ENCODE results near the gene RASGRF1. TPM values are rescaled to one million over a fixed set of nuclear protein-coding genes. Genes with fewer than 3 reads are reported as not detected.

RASGRF1 gene
- total and polyA plus RNA-seq, 2 donors (not counting 1 experiment from before 2014, with no cell fraction given) = 1.0 to 9.4 TPM

- no peak overlapping the region for H3K27ac Mint-ChIP-seq
- H3K4me3 ChIP-seq (ENCODE audit: control extremely low read depth in 1 of 5, extremely low read depth in 1 of 5, insufficient read depth in 1 of 5, low read depth in 2 of 5, low read length in 4 of 5) = no peak overlapping the region
- peaks cover 34% of the 10 kb centered on the region for H3K4me1 Mint-ChIP-seq
- H3K9ac ChIP-seq (ENCODE audit: low read length) = no peak overlapping the region
- H3K27me3 Mint-ChIP-seq = no peaks in the 10 kb centered on the region
- peaks cover 11 to 27% of the 10 kb centered on the region in 2 donors for H3K4me1 ChIP-seq (ENCODE audit: control insufficient read depth in 2 of 2, insufficient read depth in 2 of 2, low read length in 2 of 2)
- no peak overlapping the region for H3K4me2 ChIP-seq (replicated peaks; ENCODE audit: low read depth, low read length, poor library complexity, severe bottlenecking)
- TF ChIP-seq CTCF (IDR thresholded peaks at IDR 0.05) (no peak), EZH2 (IDR thresholded peaks at IDR 0.05; ENCODE audit: borderline replicate concordance, insufficient read depth, low read depth, low read length, poor library complexity, severe bottlenecking) (no peak)
- H3K27me3 ChIP-seq (replicated peaks in 1 of 4; ENCODE audit: control extremely low read depth in 1 of 4, control insufficient read depth in 3 of 4, insufficient read depth in 4 of 4, low read length in 3 of 4) = no peaks in the 10 kb centered on the region
- no peaks in the 10 kb centered on the region for H3K36me3 ChIP-seq (replicated peaks in 1 of 2; ENCODE audit: control extremely low read depth in 1 of 2, control insufficient read depth in 1 of 2, extremely low read depth in 1 of 2, insufficient read depth in 2 of 2, low read length in 1 of 2)
- DNase-seq (no peak), ATAC-seq (ENCODE audit: low read depth) (no peak)
- H3K9me3 Mint-ChIP-seq (ENCODE audit: insufficient read depth) = peaks cover under 1% of the 10 kb centered on the region
- no peak overlapping the region for H3K27ac ChIP-seq (ENCODE audit: low read length in 2 of 2)
- no peaks in the 10 kb centered on the region for H3K9me3 ChIP-seq (ENCODE audit: control extremely low read depth in 1 of 3, control insufficient read depth in 2 of 3, insufficient read depth in 1 of 3, low read length in 2 of 3)
- POLR2A ChIA-PET = interaction anchor here (0.9 kb wide), 1 partner anchor 14 kb away, joined by 4 read pairs; no protein-coding TSS in a partner anchor
- no peaks in the 10 kb centered on the region for H4K20me1 ChIP-seq (ENCODE audit: control insufficient read depth, insufficient read depth, low read length, poor library complexity, severe bottlenecking)
- intact Hi-C loops (cut with micrococcal nuclease) = no loop called here
- H2AFZ ChIP-seq (ENCODE audit: insufficient read depth, low read depth, low read length, poor library complexity, severe bottlenecking) = no peak overlapping the region
- H3K4me3 Mint-ChIP-seq = no peak overlapping the region
- no peaks in the 10 kb centered on the region for H3K79me2 ChIP-seq (ENCODE audit: control insufficient read depth, insufficient read depth, low read length)
- CTCF ChIA-PET = interaction anchor here (0.7 to 2.0 kb wide), 3 partner anchors 8 to 111 kb away, joined by 3 to 6 read pairs (median 4); no protein-coding TSS in a partner anchor
- 66% methylated on average over 3 of the region's 4 CpGs for WGBS (ENCODE audit: insufficient coverage)
Measured at GRCh38 chr15:79018960-79019359, 71.6 kb downstream of the RASGRF1 start.

GRCh38 chr15:79017953-79018352 lies 72.6 kb downstream of the RASGRF1 start:
- H3K27ac Mint-ChIP-seq = peak overlapping the region; percentile 61
- Histone ChIP-seq H3K4me3 (ENCODE audit: control extremely low read depth in 1 of 5, extremely low read depth in 1 of 5, insufficient read depth in 1 of 5, low read depth in 2 of 5, low read length in 4 of 5) (no peak overlapping the region), H3K9me3 (ENCODE audit: control extremely low read depth in 1 of 3, control insufficient read depth in 2 of 3, insufficient read depth in 1 of 3, low read length in 2 of 3) (no peaks in the 10 kb centered on the region), H3K79me2 (ENCODE audit: control insufficient read depth, insufficient read depth, low read length) (no peaks in the 10 kb centered on the region), H3K4me2 (replicated peaks; ENCODE audit: low read depth, low read length, poor library complexity, severe bottlenecking) (no peak overlapping the region), H3K9ac (ENCODE audit: low read length) (no peak overlapping the region), H3K27ac (ENCODE audit: low read length in 2 of 2) (peak overlapping the region in 1 of 2 donors; percentile 24), H3K36me3 (replicated peaks in 1 of 2; ENCODE audit: control extremely low read depth in 1 of 2, control insufficient read depth in 1 of 2, extremely low read depth in 1 of 2, insufficient read depth in 2 of 2, low read length in 1 of 2) (no peaks in the 10 kb centered on the region), H3K4me1 (ENCODE audit: control insufficient read depth in 2 of 2, insufficient read depth in 2 of 2, low read length in 2 of 2) (peaks cover 11 to 27% of the 10 kb centered on the region in 2 donors), H3K27me3 (replicated peaks in 1 of 4; ENCODE audit: control extremely low read depth in 1 of 4, control insufficient read depth in 3 of 4, insufficient read depth in 4 of 4, low read length in 3 of 4) (no peaks in the 10 kb centered on the region), H2AFZ (ENCODE audit: insufficient read depth, low read depth, low read length, poor library complexity, severe bottlenecking) (no peak overlapping the region), H4K20me1 (ENCODE audit: control insufficient read depth, insufficient read depth, low read length, poor library complexity, severe bottlenecking) (no peaks in the 10 kb centered on the region)
- intact Hi-C loops (cut with micrococcal nuclease) = no loop called here
- H3K9me3 Mint-ChIP-seq (ENCODE audit: insufficient read depth) = no peaks in the 10 kb centered on the region
- DNase-seq (peak; percentile 26), ATAC-seq (ENCODE audit: low read depth) (peak; percentile 54)
- no peaks in the 10 kb centered on the region for H3K27me3 Mint-ChIP-seq
- ChIA-PET POLR2A (interaction anchor here (0.6 to 0.9 kb wide), 2 partner anchors 13 to 77 kb away, joined by 3 to 4 read pairs; no protein-coding TSS in a partner anchor), CTCF (interaction anchor here (1.0 kb wide), 2 partner anchors 9 to 167 kb away, joined by 3 to 4 read pairs; no protein-coding TSS in a partner anchor)
- H3K4me3 Mint-ChIP-seq = peak overlapping the region; percentile 70
- H3K4me1 Mint-ChIP-seq = peaks cover 32% of the 10 kb centered on the region
- TF ChIP-seq EZH2 (IDR thresholded peaks at IDR 0.05; ENCODE audit: borderline replicate concordance, insufficient read depth, low read depth, low read length, poor library complexity, severe bottlenecking) (no peak), CTCF (IDR thresholded peaks at IDR 0.05) (no peak)
- 83% methylated on average over 5 of the region's 7 CpGs for WGBS (ENCODE audit: insufficient coverage)

All from B cell (primary cell).